DMS153 treated with DMSO at 0.1 percent for 48 hours (cell line): Measurements from ENCODE around the gene TPCN2.
"Not testable (repeated sequence)": the region's sequence is repeated elsewhere in the genome, so short reads cannot be mapped to it uniquely, and the experiment has no call there.

Experiments used
- DNase-seq: peaks from one replicate; lab custom pipeline; 2025; ENCODE audit not compliant: unreplicated experiment; lab: John Stamatoyannopoulos, UW

The TPCN2 gene

GRCh38 chr11:69073469-69073868 is 24.7 kb downstream of the TPCN2 start:
- DNase-seq, result no peak

GRCh38 chr11:69074375-69075140 is 25.8 kb downstream of the TPCN2 start:
- DNase-seq, result no peak

GRCh38 chr11:69075421-69076128 is 26.8 kb downstream of the TPCN2 start:
- DNase-seq, result no peak

GRCh38 chr11:69076129-69076791 is 27.5 kb downstream of the TPCN2 start:
- DNase-seq, result no peak

- not testable (repeated sequence) for DNase-seq
Measured at GRCh38 chr11:69076977-69077376, 28.2 kb downstream of the TPCN2 start.

DNA sequence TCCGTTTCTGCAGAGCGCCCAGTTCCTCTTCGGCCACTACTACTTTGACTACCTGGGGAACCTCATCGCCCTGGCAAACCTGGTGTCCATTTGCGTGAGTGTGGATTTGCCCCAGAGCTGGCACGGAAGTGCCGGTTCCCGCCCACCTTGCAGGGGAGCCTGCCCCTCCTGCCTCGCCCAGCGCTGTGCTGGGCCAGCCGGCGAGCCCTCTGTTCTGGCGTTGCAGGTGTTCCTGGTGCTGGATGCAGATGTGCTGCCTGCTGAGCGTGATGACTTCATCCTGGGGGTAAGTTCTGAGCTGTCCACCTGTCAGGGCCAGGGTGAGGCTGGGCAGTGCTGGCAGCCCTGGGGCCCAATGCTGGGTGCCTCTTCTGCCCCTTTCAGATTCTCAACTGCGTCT is 29.8 kb downstream of the TPCN2 start:
- DNase-seq, result no peak

DNA sequence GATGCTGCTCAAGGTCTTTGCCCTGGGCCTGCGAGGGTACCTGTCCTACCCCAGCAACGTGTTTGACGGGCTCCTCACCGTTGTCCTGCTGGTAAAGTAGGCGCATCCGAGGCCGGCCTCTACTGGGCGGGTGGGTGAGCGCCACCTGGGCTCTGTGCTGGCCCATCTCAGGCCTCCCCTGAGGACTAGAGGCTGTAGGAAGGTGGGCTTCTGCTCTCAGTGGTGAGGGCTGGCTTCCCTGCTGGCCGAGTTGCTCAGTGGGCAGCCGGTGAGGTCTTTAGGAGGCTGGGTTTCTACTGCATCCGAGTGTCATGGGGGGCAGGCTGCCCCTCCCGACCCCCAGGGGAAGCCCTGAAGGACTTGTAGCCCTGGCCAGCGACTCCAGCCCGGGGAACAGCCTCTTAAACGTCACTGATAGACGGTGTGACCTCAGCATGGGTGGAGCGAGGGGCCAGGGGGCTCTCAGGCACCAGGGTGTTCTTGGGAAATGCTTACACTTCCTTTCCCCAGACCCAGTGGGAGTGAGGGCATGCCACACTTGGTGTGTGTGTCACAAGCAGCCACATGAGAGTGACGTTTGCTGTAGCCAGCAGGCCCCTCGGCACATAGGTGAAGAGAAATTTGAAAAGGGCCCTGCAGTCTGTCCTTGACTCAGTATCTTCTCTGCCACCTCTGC is 30.3 kb downstream of the TPCN2 start:
- DNase-seq, result no peak

DNA sequence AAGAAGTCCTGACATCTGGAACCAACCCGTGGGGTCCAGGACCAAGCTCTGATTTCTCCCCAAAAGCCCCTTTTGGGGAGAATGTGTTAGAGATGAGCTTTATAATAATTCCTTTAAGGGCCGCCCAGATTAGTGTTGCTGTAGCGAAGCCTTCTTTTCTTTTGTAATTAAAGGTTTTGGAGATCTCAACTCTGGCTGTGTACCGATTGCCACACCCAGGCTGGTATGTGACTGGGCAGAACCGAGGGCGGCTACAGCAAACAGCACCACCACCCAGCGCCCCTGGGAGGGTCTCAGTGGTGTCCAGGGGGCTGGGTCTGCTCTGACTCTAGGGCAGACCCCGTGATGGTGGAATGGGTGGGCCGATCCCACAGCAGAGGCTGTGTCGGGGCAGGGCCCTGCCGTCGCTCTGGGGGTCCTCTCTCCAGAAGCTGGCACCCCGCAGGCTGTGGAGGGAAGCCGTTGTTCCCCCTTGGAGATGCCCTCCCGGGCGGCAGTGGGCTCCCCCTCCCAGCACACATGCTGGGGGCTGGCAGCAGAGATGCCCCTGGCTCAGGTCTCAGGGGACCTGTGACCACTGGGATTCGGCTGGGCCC is 31.0 kb downstream of the TPCN2 start:
- no peak for DNase-seq

- DNase-seq, result no peak
Measured at GRCh38 chr11:69080257-69080995, 31.7 kb downstream of the TPCN2 start.

DNA sequence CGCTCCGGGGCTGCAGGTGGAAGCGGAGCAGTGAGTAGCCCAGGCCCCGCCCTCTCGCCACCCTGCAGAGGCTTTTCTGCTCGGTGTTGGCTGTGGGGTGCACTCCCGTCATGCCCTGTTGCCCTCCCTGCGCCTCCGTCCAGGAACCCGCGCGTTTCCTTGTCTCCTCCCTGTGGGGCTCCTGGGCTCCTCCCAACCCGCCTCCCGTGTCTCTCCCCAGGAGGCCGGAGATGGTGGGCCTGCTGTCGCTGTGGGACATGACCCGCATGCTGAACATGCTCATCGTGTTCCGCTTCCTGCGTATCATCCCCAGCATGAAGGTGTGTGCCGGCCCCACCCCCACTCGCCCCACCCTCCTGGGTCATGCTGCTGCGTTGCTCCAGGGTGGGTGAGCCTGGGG is 32.4 kb downstream of the TPCN2 start:
- DNase-seq, result no peak

DNA sequence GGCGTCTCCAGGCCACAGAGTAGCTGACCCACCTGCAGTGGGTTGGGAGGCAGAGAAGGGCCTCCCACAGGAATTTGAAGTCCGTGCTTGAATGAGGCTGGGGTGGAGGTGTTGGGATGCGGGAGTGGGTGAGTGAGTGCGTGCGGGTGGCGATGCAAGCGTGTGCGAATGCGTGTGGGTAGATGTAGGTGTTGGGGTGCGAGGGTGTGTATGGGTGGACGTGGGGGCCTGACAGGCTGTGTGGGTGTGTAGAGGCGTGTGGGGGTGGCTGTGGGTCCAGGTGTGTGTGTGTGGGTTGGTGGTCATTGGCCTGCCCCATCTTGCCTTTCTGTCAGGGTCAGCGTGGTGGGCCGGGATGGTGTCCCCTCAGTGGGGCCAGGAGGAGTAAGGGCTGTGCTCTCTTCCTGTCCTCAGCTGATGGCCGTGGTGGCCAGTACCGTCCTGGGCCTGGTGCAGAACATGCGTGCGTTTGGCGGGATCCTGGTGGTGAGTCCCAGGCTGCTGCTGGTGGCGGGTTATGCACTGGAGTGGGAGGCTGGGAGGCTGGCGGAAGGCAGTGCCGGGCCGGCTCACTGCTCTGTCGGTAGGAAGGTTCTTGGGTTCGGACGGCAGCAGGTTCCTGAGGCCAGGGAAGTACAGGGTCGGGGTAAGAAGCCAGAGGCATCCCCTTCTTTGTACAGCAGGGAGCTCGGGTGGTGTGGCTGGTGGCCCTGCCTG is 35.0 kb downstream of the TPCN2 start:
- no peak for DNase-seq

GRCh38 chr11:69084371-69084770 is 35.6 kb downstream of the TPCN2 start:
- no peak for DNase-seq

GRCh38 chr11:69085490-69086095 is 36.9 kb downstream of the TPCN2 start:
- DNase-seq, result no peak

GRCh38 chr11:69086152-69087132 is 37.7 kb downstream of the TPCN2 start:
- no peak for DNase-seq

- DNase-seq, result no peak
Measured at GRCh38 chr11:69087133-69087524, 38.4 kb downstream of the TPCN2 start.

DNA sequence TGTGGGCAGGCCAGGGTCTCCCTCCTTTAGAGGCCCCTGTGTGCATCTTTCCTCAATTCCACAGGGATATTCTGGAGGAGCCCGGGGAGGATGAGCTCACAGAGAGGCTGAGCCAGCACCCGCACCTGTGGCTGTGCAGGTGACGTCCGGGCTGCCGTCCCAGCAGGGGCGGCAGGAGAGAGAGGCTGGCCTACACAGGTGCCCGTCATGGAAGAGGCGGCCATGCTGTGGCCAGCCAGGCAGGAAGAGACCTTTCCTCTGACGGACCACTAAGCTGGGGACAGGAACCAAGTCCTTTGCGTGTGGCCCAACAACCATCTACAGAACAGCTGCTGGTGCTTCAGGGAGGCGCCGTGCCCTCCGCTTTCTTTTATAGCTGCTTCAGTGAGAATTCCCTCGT is 39.1 kb downstream of the TPCN2 start:
- DNase-seq, result no peak

GRCh38 chr11:69088676-69089146 is 40.0 kb downstream of the TPCN2 start:
- peak; percentile 27 for DNase-seq

GRCh38 chr11:69089258-69089657 is 40.5 kb downstream of the TPCN2 start:
- no peak for DNase-seq
